Measurements from ENCODE around the gene CDKN2B-AS1. TPM values are rescaled to one million over a fixed set of nuclear protein-coding genes. Genes with fewer than 3 reads are reported as not detected.

The CDKN2B-AS1 gene
- total RNA-seq, 1 experiment from 2014 or later: not detected

DNA sequence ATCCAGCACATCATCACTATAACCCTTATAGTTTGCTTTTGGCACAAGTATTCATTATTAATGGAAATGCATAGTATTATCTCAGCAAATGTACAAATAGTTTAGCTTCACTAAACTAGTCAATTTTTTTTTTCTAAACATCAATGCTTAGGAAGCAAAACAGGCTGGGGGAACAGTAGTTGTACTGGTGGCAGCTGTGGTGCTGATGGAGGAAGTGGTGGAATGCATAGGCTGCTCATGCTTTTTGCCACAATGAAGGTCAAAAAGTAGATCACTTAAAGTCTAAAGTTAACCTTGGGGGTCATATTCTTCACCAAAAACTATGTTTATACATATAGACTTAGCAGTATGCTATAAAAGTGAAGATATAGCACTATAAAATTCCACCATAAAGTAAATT is 50.8 kb downstream of the CDKN2B-AS1 start:
- no peak overlapping the region for H3K9ac ChIP-seq (ENCODE audit: extremely low read depth, insufficient read length, low read length)
- H3T11ph ChIP-seq (ENCODE audit: low read length): no peak overlapping the region
- H2AFZ ChIP-seq (ENCODE audit: low read length): no peak overlapping the region
- TF ChIP-seq, protein P1, sequence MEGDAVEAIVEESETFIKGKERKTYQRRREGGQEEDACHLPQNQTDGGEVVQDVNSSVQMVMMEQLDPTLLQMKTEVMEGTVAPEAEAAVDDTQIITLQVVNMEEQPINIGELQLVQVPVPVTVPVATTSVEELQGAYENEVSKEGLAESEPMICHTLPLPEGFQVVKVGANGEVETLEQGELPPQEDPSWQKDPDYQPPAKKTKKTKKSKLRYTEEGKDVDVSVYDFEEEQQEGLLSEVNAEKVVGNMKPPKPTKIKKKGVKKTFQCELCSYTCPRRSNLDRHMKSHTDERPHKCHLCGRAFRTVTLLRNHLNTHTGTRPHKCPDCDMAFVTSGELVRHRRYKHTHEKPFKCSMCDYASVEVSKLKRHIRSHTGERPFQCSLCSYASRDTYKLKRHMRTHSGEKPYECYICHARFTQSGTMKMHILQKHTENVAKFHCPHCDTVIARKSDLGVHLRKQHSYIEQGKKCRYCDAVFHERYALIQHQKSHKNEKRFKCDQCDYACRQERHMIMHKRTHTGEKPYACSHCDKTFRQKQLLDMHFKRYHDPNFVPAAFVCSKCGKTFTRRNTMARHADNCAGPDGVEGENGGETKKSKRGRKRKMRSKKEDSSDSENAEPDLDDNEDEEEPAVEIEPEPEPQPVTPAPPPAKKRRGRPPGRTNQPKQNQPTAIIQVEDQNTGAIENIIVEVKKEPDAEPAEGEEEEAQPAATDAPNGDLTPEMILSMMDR (conservative IDR thresholded peaks at IDR 0.05): no peak
- H2BK120ac ChIP-seq (ENCODE audit: low read depth, low read length, poor library complexity, severe bottlenecking): no peak overlapping the region
- H4K20me1 ChIP-seq (ENCODE audit: control insufficient read depth, insufficient read depth, insufficient read length): no peaks in the 10 kb centered on the region
- no peak overlapping the region for H2BK12ac ChIP-seq (ENCODE audit: insufficient read length, low read depth, low read length)
- H3K18ac ChIP-seq (ENCODE audit: insufficient read length, low read depth, low read length): no peak overlapping the region
- no peaks in the 10 kb centered on the region for H3K79me2 ChIP-seq (ENCODE audit: insufficient read depth, low read length)
- no peak overlapping the region for H4K91ac ChIP-seq (ENCODE audit: insufficient read length, low read depth, low read length)
- H3K14ac ChIP-seq (ENCODE audit: insufficient read depth, low read length): no peak overlapping the region
- H2BK5ac ChIP-seq (ENCODE audit: insufficient read length, low read length): no peak overlapping the region
- no peak overlapping the region for H3K27ac ChIP-seq (ENCODE audit: insufficient read length, low read depth, low read length)
- H3K4me2 ChIP-seq (ENCODE audit: insufficient read depth, insufficient read length, low read length): no peak overlapping the region
- H3K9me3 ChIP-seq (ENCODE audit: control insufficient read depth, low read depth, low read length): no peaks in the 10 kb centered on the region
- H3K4me3 Mint-ChIP-seq: no peak overlapping the region
- no peaks in the 10 kb centered on the region for H3K27me3 ChIP-seq (ENCODE audit: insufficient read depth, low read length)
- no peaks in the 10 kb centered on the region for H3K23me2 ChIP-seq (ENCODE audit: insufficient read length, low read depth, low read length, poor library complexity, severe bottlenecking)
- H3K9me3 Mint-ChIP-seq: no peaks in the 10 kb centered on the region
- no peak for DNase-seq
- H3K27me3 Mint-ChIP-seq (ENCODE audit: low read depth): no peaks in the 10 kb centered on the region
- H3K4ac ChIP-seq (ENCODE audit: low read depth, low read length): no peak overlapping the region
- no peak overlapping the region for H2AK5ac ChIP-seq (ENCODE audit: insufficient read length, low read length)
- H2BK20ac ChIP-seq (ENCODE audit: low read depth, low read length, poor library complexity, severe bottlenecking): no peak overlapping the region
- no peaks in the 10 kb centered on the region for H3K36me3 Mint-ChIP-seq (ENCODE audit: insufficient read depth in 1 of 3, low read depth in 3 of 3)
- H2BK15ac ChIP-seq (ENCODE audit: low read depth, low read length): no peak overlapping the region
- H3K79me1 ChIP-seq (ENCODE audit: insufficient read depth, low read depth, low read length, poor library complexity, severe bottlenecking): no peaks in the 10 kb centered on the region
- no peak overlapping the region for H3K27ac Mint-ChIP-seq
- no peak overlapping the region for H4K8ac ChIP-seq (replicated peaks; ENCODE audit: insufficient read length, low read depth, low read length)
- H3K4me1 Mint-ChIP-seq: 0 out of 4 replicates have a peak, but pooled peaks cover 0 to 2% of the 10 kb centered on the region in 2 experiments
- H3K56ac ChIP-seq (ENCODE audit: insufficient read length, low read depth, low read length): no peak overlapping the region
- no peak overlapping the region for H4K5ac ChIP-seq (ENCODE audit: insufficient read length, low read depth, low read length)
- no peak overlapping the region for H3K23ac ChIP-seq (ENCODE audit: insufficient read length, low read depth, low read length)
- H3K4me1 ChIP-seq (ENCODE audit: insufficient read depth, low read length): no peaks in the 10 kb centered on the region; the same call in 1 of the 2 replicates

Measured in H9 (cell line).